GM19324 (cell line): ENCODE results near the gene HAUS3.

Experiments
- ATAC-seq: cut with Tn5 transposase; IDR thresholded peaks from one replicate; pipeline ENCODE4 v1.9.1; 2021; ENCODE audit warnings: mild to moderate bottlenecking, moderate library complexity; ENCODE audit not compliant: unreplicated experiment, low FRiP score

HAUS3 gene

GRCh38 chr4:2264481-2265041, 22.6 kb upstream of the HAUS3 start:
- ATAC-seq, result no peak

- no peak for ATAC-seq
Measured at GRCh38 chr4:2263926-2264321, 22.0 kb upstream of the HAUS3 start.

- no peak for ATAC-seq
Measured at GRCh38 chr4:2262944-2263250, 21.0 kb upstream of the HAUS3 start.

GRCh38 chr4:2262145-2262943, 20.4 kb upstream of the HAUS3 start:
- ATAC-seq, result peak; percentile 94

- ATAC-seq, result peak; percentile 4
Measured at GRCh38 chr4:2261853-2262144, 19.9 kb upstream of the HAUS3 start, which contains the start of gene MXD4. TSS of gene MXD4 (minus strand) at chr4:2262109. CDS start at chr4:2261980, 129 bp downstream.

- no peak for ATAC-seq
Measured at GRCh38 chr4:2261110-2261852, 19.4 kb upstream of the HAUS3 start.

- no peak for ATAC-seq
Measured at GRCh38 chr4:2260344-2261109, 18.6 kb upstream of the HAUS3 start.

GRCh38 chr4:2259541-2260343, 17.8 kb upstream of the HAUS3 start:
- ATAC-seq, result no peak

GRCh38 chr4:2259036-2259540, 17.2 kb upstream of the HAUS3 start:
- no peak for ATAC-seq

- no peak for ATAC-seq
Measured at GRCh38 chr4:2258091-2259035, 16.4 kb upstream of the HAUS3 start.

- ATAC-seq, result no peak
Measured at GRCh38 chr4:2257361-2258081, 15.6 kb upstream of the HAUS3 start.

GRCh38 chr4:2256781-2257191, 14.9 kb upstream of the HAUS3 start:
- no peak for ATAC-seq

GRCh38 chr4:2256156-2256731, 14.3 kb upstream of the HAUS3 start:
- ATAC-seq, result no peak

- ATAC-seq, result no peak
Measured at GRCh38 chr4:2255501-2256155, 13.7 kb upstream of the HAUS3 start.

GRCh38 chr4:2254665-2255500, 13.0 kb upstream of the HAUS3 start:
- ATAC-seq, result no peak

GRCh38 chr4:2253160-2254084, 11.5 kb upstream of the HAUS3 start:
- ATAC-seq, result no peak
